ENCODE data around the gene GPBAR1.

The GPBAR1 gene

GRCh38 chr2:218260742-218261422 lies at the start of gene GPBAR1:
Gene GPBAR1, plus strand, starts transcription at chr2:218261015. Its CDS starts 1,710 bp downstream, at chr2:218262725.
- intact Hi-C loops (cut with DNase I): no loop called here
- DNase-seq: no peak

DNA sequence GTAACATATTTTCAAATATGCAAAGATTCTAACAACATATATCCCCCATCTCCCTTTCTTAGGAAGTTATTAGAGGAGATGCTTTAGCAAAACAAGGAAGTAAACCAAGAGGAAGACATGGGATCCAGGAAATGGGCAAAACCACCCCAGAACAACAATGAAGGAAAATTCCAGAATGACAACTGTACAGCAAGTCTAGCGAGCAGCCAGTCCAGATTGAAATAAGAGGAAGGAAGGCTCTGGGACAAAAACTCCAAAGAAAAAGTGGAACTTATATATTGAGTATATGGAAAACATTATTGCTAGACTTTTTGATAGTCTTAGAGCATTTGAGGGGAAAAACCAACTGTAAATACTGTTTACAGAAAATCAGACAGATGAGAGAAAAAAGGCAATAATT lies 46.7 kb upstream of the GPBAR1 start:
- intact Hi-C loops (cut with DNase I): no loop called here
- DNase-seq: peak in 1 of 42 donors; percentile 29

GRCh38 chr2:218216336-218216673 lies 44.5 kb upstream of the GPBAR1 start:
- intact Hi-C loops (cut with DNase I): loop anchor here (2.0 kb wide), 1 partner anchor 54 kb away; the partner anchor contains the start of genes AAMP and PNKD

GRCh38 chr2:218216674-218217359 lies 44.0 kb upstream of the GPBAR1 start, which contains the start of gene ARPC2:
Gene ARPC2, plus strand, starts transcription at chr2:218217189. Its CDS starts 282 bp downstream, at chr2:218217471.
- intact Hi-C loops (cut with DNase I): loop anchor here (2.0 kb wide), 1 partner anchor 54 kb away; the partner anchor contains the start of genes AAMP and PNKD

More at GRCh38 chr2:218216336-218216673, 44.5 kb upstream of the GPBAR1 start:
- DNase-seq: peak in 4 of 42 donors; percentile 7 to 25 (median 19)

GRCh38 chr2:218217360-218218267 lies 43.2 kb upstream of the GPBAR1 start:
- intact Hi-C loops (cut with DNase I): loop anchor here (2.0 kb wide), 1 partner anchor 53 kb away; the partner anchor contains the start of genes AAMP and PNKD
- peak in 40 of 42 donors; percentile 24 to 72 (median 54) for DNase-seq

More at GRCh38 chr2:218216674-218217359, 44.0 kb upstream of the GPBAR1 start, which contains the start of gene ARPC2:
- DNase-seq: peak; percentile 83 to 97 (median 92)

- intact Hi-C loops (cut with DNase I): no loop called here
Observed at GRCh38 chr2:218218268-218219185, 42.3 kb upstream of the GPBAR1 start.

DNA sequence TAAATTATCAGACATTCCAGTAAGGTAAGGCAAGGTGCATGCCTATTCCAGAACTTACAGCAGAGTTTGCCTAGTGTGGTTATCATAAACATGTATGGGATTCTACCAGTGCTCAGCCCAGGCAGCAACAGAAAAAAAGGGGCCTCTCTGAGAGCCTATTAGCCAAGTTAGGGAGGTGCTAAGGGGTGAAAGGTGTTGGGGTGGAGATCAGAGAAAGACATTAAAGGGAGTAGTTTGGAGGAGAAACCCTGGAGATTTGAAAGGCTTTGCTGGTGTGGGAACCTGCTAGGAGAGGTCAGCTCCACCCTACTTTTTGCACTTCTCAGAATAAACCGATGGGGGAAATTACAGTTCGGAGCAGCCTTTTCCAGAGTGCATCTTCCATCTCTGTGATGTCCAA lies 40.9 kb upstream of the GPBAR1 start:
- DNase-seq: no peak
- intact Hi-C loops (cut with DNase I): no loop called here

More at GRCh38 chr2:218218268-218219185, 42.3 kb upstream of the GPBAR1 start:
- no peak for DNase-seq

- intact Hi-C loops (cut with DNase I): no loop called here
- DNase-seq: peak in 41 of 42 donors; percentile 18 to 79 (median 53)
Observed at GRCh38 chr2:218221000-218221399, 39.8 kb upstream of the GPBAR1 start.

DNA sequence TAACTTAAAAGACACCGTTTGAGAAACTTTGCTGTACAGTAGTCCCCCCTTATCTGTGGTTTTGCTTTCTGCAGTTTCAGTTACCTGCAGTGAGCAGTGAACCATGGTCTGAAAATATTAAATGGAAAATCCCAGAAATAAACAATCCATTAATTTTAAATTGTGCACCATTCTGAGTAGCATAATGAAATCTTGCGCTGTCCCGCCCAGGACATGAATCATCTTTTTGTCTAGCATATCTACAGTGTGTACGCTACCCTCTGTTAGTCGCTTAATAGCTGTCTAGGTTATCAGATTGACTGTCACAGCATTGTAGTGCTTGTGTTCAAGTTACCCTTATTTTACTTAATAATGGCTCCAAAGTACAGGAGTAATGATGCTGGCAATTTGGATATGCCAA lies 37.8 kb upstream of the GPBAR1 start:
- DNase-seq: peak in 1 of 42 donors; percentile 46
- intact Hi-C loops (cut with DNase I): no loop called here

DNA sequence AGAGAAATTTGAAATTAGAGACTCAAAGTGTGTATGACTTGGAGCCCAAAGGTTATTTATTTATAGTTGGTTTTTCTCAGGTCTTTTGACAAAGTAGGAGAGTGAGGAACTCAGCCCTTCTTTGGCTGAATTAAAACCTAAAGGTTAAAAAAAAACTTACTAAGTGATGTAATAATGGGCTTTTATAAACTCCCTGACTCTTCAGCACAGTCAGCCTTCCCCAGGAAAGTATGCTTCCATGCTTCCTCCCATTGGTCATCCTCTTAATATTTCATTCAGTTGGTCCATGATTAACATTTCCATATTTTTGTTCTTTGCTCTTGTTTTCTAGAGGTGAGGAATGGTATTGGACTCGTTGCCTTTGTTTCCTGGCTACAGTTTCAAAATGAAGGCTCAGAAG lies 36.6 kb upstream of the GPBAR1 start:
- intact Hi-C loops (cut with DNase I): no loop called here
- peak in 1 of 42 donors; percentile 2 for DNase-seq

- DNase-seq: no peak
- intact Hi-C loops (cut with DNase I): no loop called here
Observed at GRCh38 chr2:218226903-218227302, 33.9 kb upstream of the GPBAR1 start.

- peak in 1 of 42 donors; percentile 38 for DNase-seq
- intact Hi-C loops (cut with DNase I): no loop called here
Observed at GRCh38 chr2:218228366-218229090, 32.3 kb upstream of the GPBAR1 start.

DNA sequence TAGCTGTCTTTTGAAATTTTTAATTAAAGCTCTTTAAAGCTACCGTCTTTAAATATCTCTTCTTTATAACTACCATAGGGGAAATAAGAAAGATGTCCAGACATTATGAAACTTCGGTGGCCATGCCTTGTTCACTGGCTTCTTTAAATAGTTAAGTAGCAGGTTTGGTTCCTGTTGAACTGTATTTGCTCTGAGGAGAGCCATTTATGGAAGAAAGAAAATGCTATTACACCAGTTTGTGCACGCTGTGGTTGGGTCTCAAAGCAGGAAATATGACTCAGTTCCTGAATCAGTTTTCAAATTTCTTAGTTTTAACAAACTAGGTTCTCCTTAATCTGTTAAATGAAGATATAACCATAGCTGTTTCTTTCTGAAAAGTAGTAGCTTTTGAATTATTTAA lies 31.6 kb upstream of the GPBAR1 start:
- DNase-seq: peak in 5 of 42 donors; percentile 13 to 45 (median 42)
- intact Hi-C loops (cut with DNase I): no loop called here

DNA sequence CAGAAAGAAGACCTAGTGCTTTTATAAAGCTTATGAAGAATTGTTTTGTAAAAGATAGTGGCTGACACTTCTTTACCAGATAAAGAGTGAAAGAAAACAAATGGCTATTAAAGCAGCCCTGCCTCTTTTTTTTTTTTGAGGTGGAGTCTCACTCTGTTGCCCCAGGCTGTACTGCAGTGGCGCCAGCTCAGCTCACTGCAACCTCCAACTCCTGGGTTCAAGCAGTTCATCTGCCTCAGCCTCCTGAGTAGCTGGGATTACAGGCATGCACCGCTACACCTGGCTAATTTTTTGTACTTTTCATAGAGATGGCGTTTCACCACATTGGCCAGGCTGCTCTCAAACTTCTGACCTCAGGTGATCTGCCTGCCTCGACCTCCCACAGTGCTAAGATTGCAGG lies 31.0 kb upstream of the GPBAR1 start:
- intact Hi-C loops (cut with DNase I): no loop called here
- no peak for DNase-seq

DNA sequence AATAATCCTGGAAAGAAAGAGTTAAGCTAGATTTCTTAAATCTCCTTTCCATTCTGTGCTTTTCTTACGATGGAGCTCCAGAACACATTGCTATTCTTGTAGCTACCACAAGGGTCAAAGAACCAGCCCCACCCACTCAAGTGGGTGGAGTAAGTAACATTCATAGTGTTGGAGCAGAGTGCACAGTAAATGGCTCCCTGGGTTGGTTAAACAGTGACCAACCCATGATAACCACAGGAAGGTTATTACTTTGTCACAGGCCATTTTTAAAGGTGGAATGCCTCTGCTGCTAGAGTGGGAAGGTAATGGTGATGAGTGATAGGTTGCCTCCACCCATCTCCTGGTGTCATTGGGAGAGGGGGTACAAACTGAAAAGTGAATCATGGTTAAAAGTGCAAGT lies 29.9 kb upstream of the GPBAR1 start:
- intact Hi-C loops (cut with DNase I): no loop called here

GRCh38 chr2:218233543-218233942 lies 27.3 kb upstream of the GPBAR1 start:
- intact Hi-C loops (cut with DNase I): no loop called here
- DNase-seq: no peak

More for the DNA sequence above, 29.9 kb upstream of the GPBAR1 start:
- DNase-seq: no peak

DNA sequence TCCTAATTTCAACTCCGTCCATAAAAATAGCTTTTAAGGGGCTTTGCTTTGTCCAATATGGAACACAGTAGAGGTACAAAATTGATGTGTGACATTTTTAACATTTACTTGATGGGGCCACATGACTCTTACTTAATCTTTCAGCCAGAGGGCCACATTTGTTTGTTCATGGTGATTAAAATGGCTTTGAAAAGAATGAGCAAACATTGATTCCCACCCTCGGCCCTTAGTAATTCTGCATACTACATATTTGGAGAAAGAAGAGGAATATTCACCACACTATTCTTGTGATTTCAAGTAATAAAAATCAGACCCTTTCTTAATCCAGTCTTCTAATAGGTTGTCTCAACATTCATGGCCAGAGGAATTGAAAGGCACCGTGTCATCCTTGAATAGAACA lies 26.3 kb upstream of the GPBAR1 start:
- DNase-seq: no peak
- intact Hi-C loops (cut with DNase I): no loop called here
